ENCODE data around the gene OSBPL2. TPM values are rescaled to one million over a fixed set of nuclear protein-coding genes. Genes with fewer than 3 reads are reported as not detected.

The OSBPL2 gene
- polyA plus RNA-seq, 1 experiment = 20.5 TPM

- POLR2A ChIA-PET = no interaction called here
- CTCF ChIA-PET = interaction anchor here (1.0 kb wide), 1 partner anchor 39 kb away, joined by 3 read pairs; no protein-coding TSS in a partner anchor
- no peak for DNase-seq (ENCODE audit: low read depth)
Measured at GRCh38 chr20:62344092-62344491, 105.8 kb downstream of the OSBPL2 start.

GRCh38 chr20:62344782-62345181 lies 106.5 kb downstream of the OSBPL2 start:
- POLR2A ChIA-PET = no interaction called here
- no peak for DNase-seq (ENCODE audit: low read depth)

More at GRCh38 chr20:62344092-62344491, 105.8 kb downstream of the OSBPL2 start:
- no peak for TF ChIP-seq CTCF (IDR thresholded peaks at IDR 0.05; ENCODE audit: insufficient read depth, low read depth, low read length)
- Histone ChIP-seq H3K4me3 (ENCODE audit: low read depth, low read length) (no peak overlapping the region), H3K27me3 (ENCODE audit: control insufficient read depth, insufficient read depth, low read length) (no peaks in the 10 kb centered on the region), H3K36me3 (ENCODE audit: control insufficient read depth, insufficient read depth, low read length) (peaks cover 1% of the 10 kb centered on the region; the same call in 1 of the 2 replicates)

More at GRCh38 chr20:62344782-62345181, 106.5 kb downstream of the OSBPL2 start:
- Histone ChIP-seq H3K27me3 (ENCODE audit: control insufficient read depth, insufficient read depth, low read length) (no peaks in the 10 kb centered on the region), H3K4me3 (ENCODE audit: low read depth, low read length) (no peak overlapping the region), H3K36me3 (ENCODE audit: control insufficient read depth, insufficient read depth, low read length) (peaks cover 1% of the 10 kb centered on the region; the same call in 1 of the 2 replicates)
- CTCF ChIA-PET = no interaction called here
- no peak for TF ChIP-seq CTCF (IDR thresholded peaks at IDR 0.05; ENCODE audit: insufficient read depth, low read depth, low read length)

Other genes with a start within 250 kb of the OSBPL2 start
- gene TAF4, start 172.6 kb upstream of the OSBPL2 start, polyA plus RNA-seq (2011; rRNA removed) = 1.2 and 1.4 TPM in 2 replicates
- gene LSM14B, start 116.0 kb upstream of the OSBPL2 start, polyA plus RNA-seq (2011; rRNA removed) = 23.5 and 48.2 TPM in 2 replicates
- 319 and 478 TPM in 2 replicates for gene PSMA7, start 95.1 kb upstream of the OSBPL2 start, polyA plus RNA-seq (2011; rRNA removed)
- gene SS18L1, start 94.8 kb upstream of the OSBPL2 start, polyA plus RNA-seq (2011; rRNA removed) = 5.4 and 6.7 TPM in 2 replicates
- 17.6 and 19.3 TPM in 2 replicates for gene MTG2, start 55.5 kb upstream of the OSBPL2 start, polyA plus RNA-seq (2011; rRNA removed)
- not detected in 2 replicates for gene HRH3, start 18.2 kb upstream of the OSBPL2 start, polyA plus RNA-seq (2011; rRNA removed)
- gene ADRM1, start 64.5 kb downstream of the OSBPL2 start, polyA plus RNA-seq (2011; rRNA removed) = 81.5 and 115 TPM in 2 replicates
- 0.82 and 1.1 TPM in 2 replicates for gene LAMA5, start 128.8 kb downstream of the OSBPL2 start, polyA plus RNA-seq (2011; rRNA removed)
- 3,553 and 3,818 TPM in 2 replicates for gene RPS21, start 148.6 kb downstream of the OSBPL2 start, polyA plus RNA-seq (2011; rRNA removed)
- gene CABLES2, start 168.8 kb downstream of the OSBPL2 start, polyA plus RNA-seq (2011; rRNA removed) = 3.6 and 4.8 TPM in 2 replicates
- not detected in 2 replicates for gene RBBP8NL, start 189.0 kb downstream of the OSBPL2 start, polyA plus RNA-seq (2011; rRNA removed)
- gene GATA5, start 237.5 kb downstream of the OSBPL2 start, polyA plus RNA-seq (2011; rRNA removed) = not detected in 2 replicates